ENCODE data around the gene HEXIM1. TPM values are rescaled to one million over a fixed set of nuclear protein-coding genes. Genes with fewer than 3 reads are reported as not detected.
A peak's percentile ranks its signal among the peaks of the same experiment; 100 is the strongest.

Gene HEXIM1, protein sequence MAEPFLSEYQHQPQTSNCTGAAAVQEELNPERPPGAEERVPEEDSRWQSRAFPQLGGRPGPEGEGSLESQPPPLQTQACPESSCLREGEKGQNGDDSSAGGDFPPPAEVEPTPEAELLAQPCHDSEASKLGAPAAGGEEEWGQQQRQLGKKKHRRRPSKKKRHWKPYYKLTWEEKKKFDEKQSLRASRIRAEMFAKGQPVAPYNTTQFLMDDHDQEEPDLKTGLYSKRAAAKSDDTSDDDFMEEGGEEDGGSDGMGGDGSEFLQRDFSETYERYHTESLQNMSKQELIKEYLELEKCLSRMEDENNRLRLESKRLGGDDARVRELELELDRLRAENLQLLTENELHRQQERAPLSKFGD
- 8.4 and 11.7 TPM in 2 replicates for total RNA-seq

DNA sequence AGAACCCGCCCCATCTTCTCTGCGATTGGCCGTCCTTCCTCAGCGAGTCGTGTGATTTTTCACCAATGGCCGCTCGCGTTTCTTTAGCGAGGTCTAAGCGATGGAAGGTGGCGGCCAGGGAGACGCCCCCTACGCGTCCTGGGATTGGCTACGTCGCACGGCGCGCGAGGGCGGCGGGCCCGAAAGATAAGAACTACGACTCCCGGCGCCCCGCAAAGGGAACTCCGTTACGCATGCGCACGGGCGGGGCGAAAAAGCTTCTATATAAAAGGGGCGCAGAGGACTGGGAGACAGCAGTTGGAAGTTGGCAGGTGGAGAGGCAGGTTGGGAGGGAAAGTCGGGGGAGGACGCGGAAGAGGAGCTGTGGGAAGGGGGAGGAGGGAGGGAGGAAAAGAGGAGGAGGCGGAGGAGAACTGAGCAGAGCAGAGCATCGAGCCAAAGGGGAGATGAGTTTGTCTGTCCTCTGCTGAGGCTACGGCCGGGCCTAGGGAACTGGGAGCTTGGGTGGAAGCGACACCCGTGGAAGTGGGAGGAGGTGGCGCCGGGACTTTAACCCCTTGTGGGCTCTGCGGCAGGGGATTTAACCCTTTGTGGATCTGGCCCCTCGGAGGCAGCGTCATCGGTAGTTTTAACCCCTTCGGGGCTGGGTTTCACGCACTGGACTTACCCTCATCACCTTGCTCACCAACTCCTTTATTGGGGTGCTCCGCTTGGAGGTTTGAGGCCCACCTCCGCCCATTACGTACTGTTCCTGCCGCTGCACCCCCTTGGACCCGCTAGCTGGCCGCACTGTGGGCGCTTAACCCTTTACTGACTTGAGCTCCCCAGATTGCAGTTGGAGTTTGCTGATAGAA lies at the start of gene HEXIM1:
Gene HEXIM1, plus strand, starts transcription at position 293 of the 854 bp plus-strand sequence. CDS start 716 bp downstream, outside the sequence.
- TF ChIP-seq, protein P1, sequence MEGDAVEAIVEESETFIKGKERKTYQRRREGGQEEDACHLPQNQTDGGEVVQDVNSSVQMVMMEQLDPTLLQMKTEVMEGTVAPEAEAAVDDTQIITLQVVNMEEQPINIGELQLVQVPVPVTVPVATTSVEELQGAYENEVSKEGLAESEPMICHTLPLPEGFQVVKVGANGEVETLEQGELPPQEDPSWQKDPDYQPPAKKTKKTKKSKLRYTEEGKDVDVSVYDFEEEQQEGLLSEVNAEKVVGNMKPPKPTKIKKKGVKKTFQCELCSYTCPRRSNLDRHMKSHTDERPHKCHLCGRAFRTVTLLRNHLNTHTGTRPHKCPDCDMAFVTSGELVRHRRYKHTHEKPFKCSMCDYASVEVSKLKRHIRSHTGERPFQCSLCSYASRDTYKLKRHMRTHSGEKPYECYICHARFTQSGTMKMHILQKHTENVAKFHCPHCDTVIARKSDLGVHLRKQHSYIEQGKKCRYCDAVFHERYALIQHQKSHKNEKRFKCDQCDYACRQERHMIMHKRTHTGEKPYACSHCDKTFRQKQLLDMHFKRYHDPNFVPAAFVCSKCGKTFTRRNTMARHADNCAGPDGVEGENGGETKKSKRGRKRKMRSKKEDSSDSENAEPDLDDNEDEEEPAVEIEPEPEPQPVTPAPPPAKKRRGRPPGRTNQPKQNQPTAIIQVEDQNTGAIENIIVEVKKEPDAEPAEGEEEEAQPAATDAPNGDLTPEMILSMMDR (IDR thresholded peaks at IDR 0.05; ENCODE audit: insufficient read depth, low read depth, low read length), result no peak
- peak within 1 kb of the TSS; percentile 92 for H3K4me3 ChIP-seq (ENCODE audit: low read depth, low read length)
- DNase-seq (ENCODE audit: low read depth), result peak; percentile 100

DNA sequence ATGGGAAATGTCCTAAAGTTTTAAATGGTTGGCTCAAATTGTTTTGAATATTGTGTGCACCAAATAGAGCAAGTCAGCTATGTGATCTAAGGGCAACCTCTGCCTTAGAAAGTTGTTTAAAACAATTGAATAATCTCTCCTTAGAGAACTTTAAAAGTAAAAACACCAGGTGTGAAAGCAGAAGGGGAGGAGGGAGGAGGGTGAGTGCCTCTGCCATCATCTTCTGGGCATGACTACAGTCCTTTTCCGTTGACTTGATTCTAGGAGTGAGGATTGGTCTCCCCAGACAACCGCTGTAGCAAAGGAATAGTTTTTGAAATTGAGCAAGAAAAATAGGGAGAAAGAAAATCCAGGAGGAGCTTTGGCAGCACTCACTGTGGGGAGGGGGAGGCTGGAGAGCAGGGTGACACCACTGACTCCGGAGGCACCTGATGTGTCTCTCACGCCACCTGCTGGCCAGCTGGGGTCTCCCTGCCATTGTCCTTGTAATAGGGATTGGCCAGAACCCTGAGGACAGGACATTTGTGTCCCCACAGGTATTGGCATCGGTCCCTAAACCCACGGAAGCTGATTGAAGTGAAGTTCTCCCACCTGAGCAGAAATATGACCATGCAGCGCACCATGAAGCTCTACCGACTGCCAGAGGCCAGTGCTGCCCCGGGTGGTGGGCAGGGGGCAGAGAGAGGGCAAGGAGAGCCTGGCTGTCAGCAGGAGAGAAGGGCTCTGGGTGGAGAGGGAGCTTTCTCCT lies 49.2 kb upstream of the HEXIM1 start:
- H3K4me3 ChIP-seq (ENCODE audit: low read depth, low read length), result no peak overlapping the region
- peak; percentile 83 for DNase-seq (ENCODE audit: low read depth)
- TF ChIP-seq, protein P1 (IDR thresholded peaks at IDR 0.05; ENCODE audit: insufficient read depth, low read depth, low read length), result peak; percentile 90

DNA sequence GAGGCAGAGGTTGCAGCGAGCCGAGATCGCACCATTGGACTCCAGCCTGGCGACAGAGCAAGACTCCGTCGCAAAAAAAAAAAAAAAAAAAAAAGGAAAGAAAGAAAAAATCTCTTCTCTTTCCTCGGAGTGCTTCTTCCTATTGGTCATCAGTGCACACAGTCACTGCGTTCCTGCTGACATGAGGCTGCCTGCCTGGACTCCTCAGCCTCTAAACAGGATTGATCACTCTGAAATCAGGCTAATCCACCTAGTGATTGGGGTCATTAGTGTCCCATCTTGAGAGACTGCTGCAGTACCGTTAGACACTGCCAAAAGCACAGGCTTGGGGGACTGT lies 46.8 kb upstream of the HEXIM1 start:
- DNase-seq (ENCODE audit: low read depth), result no peak
- no peak overlapping the region for H3K4me3 ChIP-seq (ENCODE audit: low read depth, low read length)
- TF ChIP-seq, protein P1 (IDR thresholded peaks at IDR 0.05; ENCODE audit: insufficient read depth, low read depth, low read length), result no peak

GRCh38 chr17:45101883-45102811 lies 46.1 kb upstream of the HEXIM1 start:
- no peak overlapping the region for H3K4me3 ChIP-seq (ENCODE audit: low read depth, low read length)
- TF ChIP-seq, protein P1 (IDR thresholded peaks at IDR 0.05; ENCODE audit: insufficient read depth, low read depth, low read length), result no peak
- DNase-seq (ENCODE audit: low read depth), result peak; percentile 50

GRCh38 chr17:45102856-45103255 lies 45.4 kb upstream of the HEXIM1 start:
- TF ChIP-seq, protein P1 (IDR thresholded peaks at IDR 0.05; ENCODE audit: insufficient read depth, low read depth, low read length), result no peak
- H3K4me3 ChIP-seq (ENCODE audit: low read depth, low read length), result no peak overlapping the region
- DNase-seq (ENCODE audit: low read depth), result no peak

All from fibroblast of villous mesenchyme (primary cell).